GM12873 (cell line): ENCODE measurements around the gene NADK2.

Experiments used
- CTCF ChIP-seq: IDR thresholded peaks from 2 replicates; pipeline ENCODE4 v1.5.1; 2012; ENCODE audit warnings: low read depth, mild to moderate bottlenecking, moderate library complexity, low read length, control low read depth; ENCODE audit not compliant: insufficient read depth; ENCODE audit errors: missing control alignments

The NADK2 gene

GRCh38 chr5:36202521-36202961 lies 39.2 kb downstream of the NADK2 start:
- TF ChIP-seq CTCF = no peak

GRCh38 chr5:36200513-36200912 lies 41.2 kb downstream of the NADK2 start:
- no peak for TF ChIP-seq CTCF

GRCh38 chr5:36199620-36200019 lies 42.1 kb downstream of the NADK2 start:
- TF ChIP-seq CTCF = no peak

GRCh38 chr5:36198281-36198680 lies 43.4 kb downstream of the NADK2 start:
- TF ChIP-seq CTCF = no peak

- TF ChIP-seq CTCF = no peak
Measured at GRCh38 chr5:36193746-36194145, 48.0 kb downstream of the NADK2 start.

GRCh38 chr5:36181774-36182173 lies 60.0 kb downstream of the NADK2 start:
- TF ChIP-seq CTCF = no peak

GRCh38 chr5:36180556-36181350 lies 61.0 kb downstream of the NADK2 start:
- no peak for TF ChIP-seq CTCF
